Small intestine (tissue), 7 donors: ENCODE measurements around the gene ERP29. TPM values are rescaled to one million over a fixed set of nuclear protein-coding genes. Genes with fewer than 3 reads are reported as not detected.
"Not testable (repeated sequence)": the region's sequence is repeated elsewhere in the genome, so short reads cannot be mapped to it uniquely, and the experiment has no call there.

Experiments
- DNase-seq, 2 donors: peaks; one replicate each; pipeline versions ENCODE4 v3.0.0 to v3.0.0-alpha.2; 2013
- FAIRE-seq: peaks from 2 replicates; lab custom pipeline; 2012; peaks lifted over from hg19 to GRCh38; lab: Jason Lieb, UNC
- H3K27ac ChIP-seq, 3 donors: one replicate each; pipeline ENCODE4 v1.5.1; 2013; ENCODE audit warnings: low read length in 2 of 3, mild to moderate bottlenecking in 2 of 3, control low read depth in 1 of 3, inconsistent platforms in 1 of 3, low read depth in 1 of 3, moderate library complexity in 1 of 3
- H3K27me3 ChIP-seq, 3 donors: one replicate each; pipeline ENCODE4 v1.6.1; 2013; ENCODE audit warnings: low read length in 3 of 3, inconsistent platforms in 1 of 3; ENCODE audit not compliant: control insufficient read depth in 3 of 3, insufficient read depth in 3 of 3
- H3K36me3 ChIP-seq, 3 donors: one replicate each; pipeline ENCODE4 v1.6.1; 2013; ENCODE audit warnings: low read length in 3 of 3, inconsistent platforms in 1 of 3, low read depth in 1 of 3, mild to moderate bottlenecking in 1 of 3, moderate library complexity in 1 of 3; ENCODE audit not compliant: control insufficient read depth in 3 of 3, insufficient read depth in 2 of 3
- H3K4me1 ChIP-seq, 3 donors: one replicate each; pipeline ENCODE4 v1.6.1; 2013; ENCODE audit warnings: low read length in 2 of 3, inconsistent platforms in 1 of 3, low read depth in 1 of 3, mild to moderate bottlenecking in 1 of 3, moderate library complexity in 1 of 3; ENCODE audit not compliant: control insufficient read depth in 3 of 3, insufficient read depth in 2 of 3
- H3K4me3 ChIP-seq, 3 donors: one replicate each; pipeline ENCODE4 v1.5.1; 2013; ENCODE audit warnings: low read length in 3 of 3, control low read depth in 1 of 3, inconsistent platforms in 1 of 3, low read depth in 1 of 3, mild to moderate bottlenecking in 1 of 3, moderate library complexity in 1 of 3
- H3K9me3 ChIP-seq, 2 donors: one replicate each; pipeline ENCODE4 v1.6.1; 2013; ENCODE audit warnings: low read depth in 1 of 2, low read length in 1 of 2; ENCODE audit not compliant: control insufficient read depth in 2 of 2, insufficient read depth in 1 of 2
- WGBS, 3 donors: extraction: QIAGEN DNeasy Blood & Tissue Kit; methylation state at CpG; one replicate each; pipeline ENCODE4 v1.1.7; 2013; 5-methylcytosine and 5-hydroxymethylcytosine counted together
- polyA plus RNA-seq, 4 donors: library from polyadenylated mRNA; stranded (reverse) in 3 of 4; unstranded in 1 of 4; fragments of 200-250 nt in 3 of 4; fragments of 120-200 nt in 1 of 4; gene quantifications; one replicate each; pipeline versions ENCODE4 v1.2.1 to v1.2.3, GENCODE V29; 2013
- donor health status: healthy with polysubstance abuse.
- donor health status: control.
- donor health status: control.
- donor health status: Bipolar disorder and iron deficiency.
- donor health status: healthy.

Gene ERP29
- polyA plus RNA-seq, 4 donors: 64.9 to 213 (median 144) TPM

- DNase-seq: peak in 1 of 2 donors; percentile 6
- no peak overlapping the region for H3K27ac ChIP-seq
- H3K4me1 ChIP-seq: no peaks in the 10 kb centered on the region
- no peak overlapping the region for H3K4me3 ChIP-seq
- H3K9me3 ChIP-seq: no peaks in the 10 kb centered on the region
- peaks cover 8 to 27% (median 23%) of the 10 kb centered on the region in 3 donors for H3K36me3 ChIP-seq
- H3K27me3 ChIP-seq: no peaks in the 10 kb centered on the region
- 61 to 83% (median 66%) methylated on average over 4 of the region's 4 CpGs for WGBS, 3 donors
- no peak for FAIRE-seq
These were observed 22.1 kb downstream of the ERP29 start for GRCh38 chr12:112035219-112035785.

DNA sequence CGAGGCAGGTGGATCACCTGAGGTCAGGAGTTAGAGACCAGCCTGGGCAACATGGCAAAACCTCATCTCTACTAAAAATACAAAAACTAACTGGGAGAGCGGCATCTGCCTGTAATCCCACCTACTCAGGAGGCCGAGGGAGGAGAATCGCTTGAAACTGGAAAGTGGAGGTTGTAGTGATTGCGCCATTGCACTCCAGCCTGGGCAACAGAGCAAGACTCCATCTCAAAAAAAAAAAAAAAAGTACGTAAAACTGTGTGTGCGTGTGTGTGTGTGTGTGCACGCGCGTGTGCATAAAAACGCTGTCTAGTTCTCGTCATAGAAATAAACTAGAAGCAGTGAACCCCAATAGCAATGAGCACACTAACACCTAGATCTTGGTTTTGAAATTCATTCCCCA, 23.4 kb downstream of the ERP29 start:
- not testable (repeated sequence) for H3K27me3 ChIP-seq, H3K9me3 ChIP-seq, FAIRE-seq, H3K4me1 ChIP-seq, H3K4me3 ChIP-seq, DNase-seq, H3K27ac ChIP-seq
- WGBS, 3 donors: 95 to 96% (median 95%) methylated on average over 12 of the region's 12 CpGs
- peaks cover 8 to 30% (median 18%) of the 10 kb centered on the region in 3 donors for H3K36me3 ChIP-seq

DNA sequence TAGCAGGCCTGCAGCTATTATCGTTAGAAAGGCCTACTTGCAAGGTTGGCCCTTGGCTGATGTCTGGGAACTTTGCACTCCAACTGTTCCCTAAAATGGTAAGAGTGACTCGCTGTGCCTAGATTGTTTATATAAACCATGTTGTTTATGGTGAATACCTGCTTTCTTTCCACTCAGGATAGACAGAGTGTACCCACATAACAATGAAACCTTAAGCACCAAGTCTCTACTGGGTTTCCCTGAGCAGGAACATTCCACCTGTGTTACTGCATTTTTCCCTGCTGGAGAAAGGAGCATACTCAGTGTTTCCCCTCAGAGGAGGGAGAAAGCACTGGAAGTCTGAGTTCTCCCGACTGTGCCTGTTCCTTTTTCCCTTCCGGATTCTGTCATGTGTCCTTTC, 32.8 kb downstream of the ERP29 start:
- Histone ChIP-seq H3K9me3 (no peaks in the 10 kb centered on the region), H3K27ac (no peak overlapping the region), H3K4me3 (no peak overlapping the region), H3K27me3 (no peaks in the 10 kb centered on the region), H3K4me1 (no peaks in the 10 kb centered on the region), H3K36me3 (peaks cover 6 to 31% (median 18%) of the 10 kb centered on the region in 3 donors)
- FAIRE-seq: no peak
- WGBS, 3 donors: 73 to 79% (median 79%) methylated on average over 4 of the region's 4 CpGs
- DNase-seq: no peak

- no peak for FAIRE-seq
- DNase-seq: no peak
- 95 to 97% (median 95%) methylated on average over 13 of the region's 13 CpGs for WGBS, 3 donors
- H3K36me3 ChIP-seq: peaks cover 2 to 30% (median 21%) of the 10 kb centered on the region in 3 donors
- no peaks in the 10 kb centered on the region for H3K4me1 ChIP-seq
- no peak overlapping the region for H3K4me3 ChIP-seq
- H3K27me3 ChIP-seq: no peaks in the 10 kb centered on the region
- no peak overlapping the region for H3K27ac ChIP-seq
- H3K9me3 ChIP-seq: no peaks in the 10 kb centered on the region
These were observed 36.1 kb downstream of the ERP29 start for GRCh38 chr12:112049351-112049750.

GRCh38 chr12:112061137-112061536, 47.9 kb downstream of the ERP29 start:
- H3K4me1 ChIP-seq: no peaks in the 10 kb centered on the region
- H3K36me3 ChIP-seq: peaks cover 3 to 45% (median 8%) of the 10 kb centered on the region in 3 donors
- WGBS, 3 donors: 71 to 74% (median 73%) methylated on average over 2 of the region's 2 CpGs
- no peaks in the 10 kb centered on the region for H3K27me3 ChIP-seq
- H3K4me3 ChIP-seq: no peak overlapping the region
- peak in 1 of 2 donors; percentile 40 for DNase-seq
- no peak overlapping the region for H3K27ac ChIP-seq
- FAIRE-seq: no peak
- H3K9me3 ChIP-seq: no peaks in the 10 kb centered on the region

DNA sequence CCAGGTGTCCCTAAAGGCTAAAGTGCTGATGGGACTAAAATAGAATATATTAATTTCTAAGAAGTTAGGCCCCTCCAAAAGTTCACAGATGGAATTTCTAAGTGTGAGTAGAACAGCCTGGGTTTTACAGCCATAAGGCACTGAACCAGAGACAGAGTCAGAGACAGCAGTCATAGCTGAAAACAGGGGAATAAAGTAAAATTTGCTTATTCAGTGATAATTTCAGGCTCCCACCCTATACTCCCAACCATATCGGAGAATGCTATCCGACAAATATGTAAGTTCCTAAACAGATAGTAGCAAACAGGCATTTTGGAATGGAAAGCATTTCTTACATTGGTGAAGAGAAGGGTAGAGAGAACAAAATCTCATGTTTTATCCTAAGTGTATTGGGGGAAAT, 50.0 kb downstream of the ERP29 start:
- FAIRE-seq (no peak), DNase-seq (no peak)
- H3K36me3 ChIP-seq: peaks cover 6 to 49% (median 12%) of the 10 kb centered on the region in 3 donors
- H3K4me3 ChIP-seq: no peak overlapping the region
- no peaks in the 10 kb centered on the region for H3K9me3 ChIP-seq
- H3K27ac ChIP-seq: no peak overlapping the region
- no peaks in the 10 kb centered on the region for H3K4me1 ChIP-seq
- WGBS, 3 donors: 97 to 98% (median 98%) methylated on average over 2 of the region's 2 CpGs
- no peaks in the 10 kb centered on the region for H3K27me3 ChIP-seq

DNA sequence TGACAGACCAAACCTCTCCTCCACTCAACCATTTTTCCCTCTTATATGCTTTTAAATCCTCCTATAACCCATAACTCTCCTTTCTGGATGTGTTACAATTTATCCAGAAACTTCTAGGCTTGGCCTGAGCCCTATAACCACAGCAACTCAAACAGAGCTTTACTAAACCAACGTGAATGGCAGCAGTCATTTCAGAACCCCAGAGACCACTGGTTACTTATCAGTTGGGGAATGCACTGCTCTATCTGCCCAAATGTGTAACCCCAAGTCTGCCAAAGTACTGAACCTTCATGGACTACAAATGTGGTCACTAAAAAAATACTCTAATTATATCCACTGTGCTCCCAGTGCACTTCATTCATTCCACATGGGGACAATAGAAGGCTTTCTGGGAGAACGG, 53.3 kb downstream of the ERP29 start:
- DNase-seq: no peak
- Histone ChIP-seq H3K36me3 (peaks cover 11 to 57% (median 19%) of the 10 kb centered on the region in 3 donors), H3K9me3 (no peaks in the 10 kb centered on the region), H3K27me3 (no peaks in the 10 kb centered on the region), H3K4me1 (no peaks in the 10 kb centered on the region), H3K4me3 (no peak overlapping the region), H3K27ac (no peak overlapping the region)
- no peak for FAIRE-seq
- 78 to 83% (median 78%) methylated on average over 2 of the region's 2 CpGs for WGBS, 3 donors
